Stimulated activated CD8-positive, alpha-beta memory T cell treated with anti-CD3 and anti-CD28 coated beads, Interleukin-12 subunit alpha, Interleukin-12 subunit beta, amount 100 ng/mL, for 24 hours (primary cell): ENCODE data around the gene MAP3K5.

Experiments used
- DNase-seq: peaks from one replicate; pipeline ENCODE4 v3.0.0-alpha.2; 2020; ENCODE audit errors: extremely low read depth

Gene MAP3K5

GRCh38 chr6:136579800-136580199, 212.5 kb downstream of the MAP3K5 start:
- no peak for DNase-seq

GRCh38 chr6:136576821-136577220, 215.5 kb downstream of the MAP3K5 start:
- DNase-seq = no peak

- DNase-seq = no peak
Observed at GRCh38 chr6:136571496-136571895, 220.8 kb downstream of the MAP3K5 start.

- DNase-seq = no peak
Observed at GRCh38 chr6:136571065-136571464, 221.2 kb downstream of the MAP3K5 start.

- DNase-seq = no peak
Observed at GRCh38 chr6:136568129-136568528, 224.1 kb downstream of the MAP3K5 start.

GRCh38 chr6:136567688-136568087, 224.6 kb downstream of the MAP3K5 start:
- DNase-seq = no peak

- no peak for DNase-seq
Observed at GRCh38 chr6:136566851-136567250, 225.4 kb downstream of the MAP3K5 start.

GRCh38 chr6:136566007-136566487, 226.2 kb downstream of the MAP3K5 start:
- DNase-seq = no peak

- no peak for DNase-seq
Observed at GRCh38 chr6:136564180-136564579, 228.1 kb downstream of the MAP3K5 start.

GRCh38 chr6:136563386-136564152, 228.7 kb downstream of the MAP3K5 start:
- no peak for DNase-seq

- DNase-seq = no peak
Observed at GRCh38 chr6:136562211-136562610, 230.1 kb downstream of the MAP3K5 start.

- no peak for DNase-seq
Observed at GRCh38 chr6:136553166-136553787, 239.0 kb downstream of the MAP3K5 start.

GRCh38 chr6:136552054-136552453, 240.2 kb downstream of the MAP3K5 start:
- DNase-seq = no peak

GRCh38 chr6:136551103-136551502, 241.2 kb downstream of the MAP3K5 start:
- DNase-seq = no peak

- DNase-seq = peak; percentile 5
Observed at GRCh38 chr6:136550330-136551071, 241.8 kb downstream of the MAP3K5 start, which contains the start of gene MAP7. Gene MAP7 (minus strand): TSS chr6:136550422. CDS start chr6:136550408, 14 bp downstream.

- no peak for DNase-seq
Observed at GRCh38 chr6:136550045-136550329, 242.3 kb downstream of the MAP3K5 start.

- no peak for DNase-seq
Observed at GRCh38 chr6:136549300-136550044, 242.8 kb downstream of the MAP3K5 start.

GRCh38 chr6:136548582-136549299, 243.5 kb downstream of the MAP3K5 start:
- DNase-seq = no peak

- no peak for DNase-seq
Observed at GRCh38 chr6:136547871-136548270, 244.4 kb downstream of the MAP3K5 start.

- DNase-seq = no peak
Observed at GRCh38 chr6:136547336-136547735, 244.9 kb downstream of the MAP3K5 start.

GRCh38 chr6:136546331-136546730, 245.9 kb downstream of the MAP3K5 start:
- no peak for DNase-seq
